Stomach (tissue), 9 donors: ENCODE results near the gene ERBIN. TPM values are rescaled to one million over a fixed set of nuclear protein-coding genes. Genes with fewer than 3 reads are reported as not detected.

Source experiments
- DNase-seq, 2 donors: peaks; one replicate each; pipeline versions ENCODE4 v3.0.0 to v3.0.0-alpha.2; 2013 to 2019
- H3K27ac ChIP-seq, 5 donors: fragments of 200-600 bp in 4 of 5; sonication (generic) in 4 of 5; one replicate each; pipeline ENCODE4 v1.5.1; 2013 to 2019; ENCODE audit warnings: mild to moderate bottlenecking in 1 of 5, moderate library complexity in 1 of 5
- H3K27me3 ChIP-seq, 3 donors: fragments of 200-600 bp; sonication (generic); one replicate each; pipeline ENCODE4 v1.5.1; 2017 to 2019; ENCODE audit warnings: mixed run types in 1 of 3
- H3K36me3 ChIP-seq, 4 donors: fragments of 200-600 bp; sonication (generic); 1 replicate in 3 of 4; 2 replicates in 1 of 4; pipeline ENCODE4 v1.5.1; 2016 to 2019
- H3K4me1 ChIP-seq, 4 donors: fragments of 200-600 bp; sonication (generic); one replicate each; pipeline ENCODE4 v1.5.1; 2016 to 2019
- H3K4me3 ChIP-seq, 4 donors: fragments of 200-600 bp; sonication (generic) in 3 of 4; one replicate each; pipeline ENCODE4 v1.5.1; 2016 to 2019; ENCODE audit warnings: mild to moderate bottlenecking in 1 of 4
- H3K9me3 ChIP-seq, 4 donors: fragments of 200-600 bp; sonication (generic); one replicate each; pipeline ENCODE4 v1.5.1; 2016 to 2019
- CTCF ChIP-seq, 7 experiments: fragments of 450-650 bp in 4 of 7; fragments of 200-600 bp in 3 of 7; sonication (generic) in 3 of 7; IDR thresholded peaks; one replicate each; pipeline ENCODE4 v1.5.1; 2016 to 2019; ENCODE audit warnings: antibody characterized with exemption in 7 of 7, control low read depth in 2 of 7, mild to moderate bottlenecking in 1 of 7
- EP300 ChIP-seq: sonication (generic); formaldehyde crosslinking; IDR thresholded peaks from one replicate; pipeline ENCODE4 v1.6.1; 2017; ENCODE audit warnings: antibody characterized with exemption
- POLR2A ChIP-seq, 4 donors: fragments of 450-650 bp; IDR thresholded peaks; one replicate each; pipeline ENCODE4 v1.6.1; 2016; ENCODE audit warnings: antibody characterized with exemption in 4 of 4, control low read depth in 2 of 4, mild to moderate bottlenecking in 1 of 4, moderate library complexity in 1 of 4
- POLR2AphosphoS5 ChIP-seq, 3 donors: sonication (generic); formaldehyde crosslinking; IDR thresholded peaks; one replicate each; pipeline ENCODE4 v1.6.1; 2016; ENCODE audit warnings: antibody characterized with exemption in 3 of 3
- WGBS, 5 donors: extraction: QIAGEN DNeasy Blood & Tissue Kit in 3 of 5; methylation state at CpG; one replicate each; pipeline versions ENCODE4 v1.1.5 to v1.1.7; 2013 to 2018; 5-methylcytosine and 5-hydroxymethylcytosine counted together
- intact Hi-C: fragments of 100-400 bp; cut with DNase I; formaldehyde crosslinking; loops from one replicate; pipeline ENCODE4 v1.15.1; 2023; ENCODE audit warnings: low total_unique reads
- polyA plus RNA-seq, 3 donors: library from polyadenylated mRNA; stranded (reverse); fragments of 200-250 nt; gene quantifications; one replicate each; pipeline ENCODE4 v1.2.3, GENCODE V29; 2013
- total RNA-seq, 5 donors: library from RNA; depleted of rRNA; stranded (reverse); fragments of >200 nt; gene quantifications; one replicate each; pipeline versions ENCODE4 v1.1.0 to v1.2.3, GENCODE V29; 2014 to 2016
- donor health status: healthy with polysubstance abuse.
- donor health status: Bipolar disorder and iron deficiency.
- donor health status: healthy.

Gene ERBIN
- total and polyA plus RNA-seq, 8 donors = 10.3 to 207 (median 37.2) TPM

GRCh38 chr5:65984098-65984885 lies 57.9 kb downstream of the ERBIN start:
- H3K36me3 ChIP-seq = no peaks in the 10 kb centered on the region
- no peak overlapping the region for H3K4me3 ChIP-seq
- TF ChIP-seq POLR2AphosphoS5 (IDR thresholded peaks at IDR 0.05) (no peak), EP300 (no peak), CTCF (IDR thresholded peaks at IDR 0.05) (no peak)
- H3K4me1 ChIP-seq = peaks cover 17 to 50% (median 33%) of the 10 kb centered on the region in 4 donors
- 90 to 93% (median 93%) methylated on average over 10 of the region's 10 CpGs for WGBS, 5 donors
- no peaks in the 10 kb centered on the region for H3K27me3 ChIP-seq
- no peaks in the 10 kb centered on the region for H3K9me3 ChIP-seq
- intact Hi-C loops = no loop called here
- H3K27ac ChIP-seq = no peak overlapping the region
- no peak for DNase-seq

GRCh38 chr5:65986050-65986451 lies 59.7 kb downstream of the ERBIN start:
- Histone ChIP-seq H3K4me3 (no peak overlapping the region), H3K36me3 (peaks cover 0 to 8% (median 4%) of the 10 kb centered on the region in 4 donors), H3K9me3 (no peaks in the 10 kb centered on the region), H3K27ac (no peak overlapping the region), H3K27me3 (no peaks in the 10 kb centered on the region), H3K4me1 (peaks cover 17 to 50% (median 33%) of the 10 kb centered on the region in 4 donors)
- TF ChIP-seq POLR2A (IDR thresholded peaks at IDR 0.05) (no peak), EP300 (no peak), POLR2AphosphoS5 (IDR thresholded peaks at IDR 0.05) (no peak), CTCF (IDR thresholded peaks at IDR 0.05) (no peak)
- WGBS, 5 donors = 68 to 81% (median 72%) methylated on average over 1 of the region's 1 CpG
- peak in 1 of 2 donors; percentile 56 for DNase-seq
- intact Hi-C loops = no loop called here

- Histone ChIP-seq H3K27ac (no peak overlapping the region), H3K4me3 (no peak overlapping the region), H3K36me3 (peaks cover 0 to 8% (median 4%) of the 10 kb centered on the region in 4 donors), H3K4me1 (peaks cover 17 to 46% (median 31%) of the 10 kb centered on the region in 4 donors), H3K27me3 (no peaks in the 10 kb centered on the region), H3K9me3 (no peaks in the 10 kb centered on the region)
- TF ChIP-seq POLR2AphosphoS5 (IDR thresholded peaks at IDR 0.05) (no peak), CTCF (IDR thresholded peaks at IDR 0.05) (no peak), EP300 (no peak), POLR2A (IDR thresholded peaks at IDR 0.05) (no peak)
- intact Hi-C loops = no loop called here
- peak in 1 of 2 donors; percentile 9 for DNase-seq
- WGBS, 5 donors = 31 to 61% (median 51%) methylated on average over 3 of the region's 3 CpGs
Measured at GRCh38 chr5:65986796-65987195, 60.4 kb downstream of the ERBIN start.

GRCh38 chr5:65987982-65988381 lies 61.6 kb downstream of the ERBIN start:
- Histone ChIP-seq H3K36me3 (peaks cover 0 to 19% (median 13%) of the 10 kb centered on the region in 4 donors), H3K27ac (no peak overlapping the region), H3K27me3 (no peaks in the 10 kb centered on the region), H3K4me3 (no peak overlapping the region), H3K4me1 (peaks cover 17 to 41% (median 26%) of the 10 kb centered on the region in 4 donors), H3K9me3 (no peaks in the 10 kb centered on the region)
- no peak for DNase-seq
- TF ChIP-seq CTCF (IDR thresholded peaks at IDR 0.05) = no peak
- no peak for TF ChIP-seq POLR2AphosphoS5 (IDR thresholded peaks at IDR 0.05)
- TF ChIP-seq EP300 = no peak
- no peak for TF ChIP-seq POLR2A (IDR thresholded peaks at IDR 0.05)
- intact Hi-C loops = no loop called here
- WGBS, 5 donors = 91 to 98% (median 96%) methylated on average over 4 of the region's 4 CpGs
